HG02759 (cell line): ENCODE measurements around the gene MYH7.
"Not testable (repeated sequence)": the region's sequence is repeated elsewhere in the genome, so short reads cannot be mapped to it uniquely, and the experiment has no call there.

Experiments used
- ATAC-seq: cut with Tn5 transposase; IDR thresholded peaks from one replicate; pipeline ENCODE4 v1.9.1; 2021; ENCODE audit warnings: mild to moderate bottlenecking, moderate library complexity; ENCODE audit not compliant: unreplicated experiment

MYH7 gene

GRCh38 chr14:23408307-23408630 lies 27.2 kb downstream of the MYH7 start:
- no peak for ATAC-seq

- ATAC-seq = no peak
Measured at GRCh38 chr14:23407516-23408306, 27.7 kb downstream of the MYH7 start, which contains the start of gene MYH6. Gene MYH6 (minus strand): TSS chr14:23408273. CDS start chr14:23407223, 1,050 bp downstream.

GRCh38 chr14:23406725-23407355 lies 28.6 kb downstream of the MYH7 start:
- no peak for ATAC-seq

GRCh38 chr14:23406244-23406643 lies 29.2 kb downstream of the MYH7 start:
- ATAC-seq = no peak

GRCh38 chr14:23405516-23406025 lies 29.9 kb downstream of the MYH7 start:
- no peak for ATAC-seq

GRCh38 chr14:23405096-23405495 lies 30.4 kb downstream of the MYH7 start:
- ATAC-seq = no peak

GRCh38 chr14:23404331-23404900 lies 31.0 kb downstream of the MYH7 start:
- no peak for ATAC-seq

- ATAC-seq = no peak
Measured at GRCh38 chr14:23403908-23404307, 31.6 kb downstream of the MYH7 start.

GRCh38 chr14:23403139-23403438 lies 32.4 kb downstream of the MYH7 start:
- no peak for ATAC-seq

- no peak for ATAC-seq
Measured at GRCh38 chr14:23402296-23403138, 32.9 kb downstream of the MYH7 start.

GRCh38 chr14:23401291-23401690 lies 34.2 kb downstream of the MYH7 start:
- no peak for ATAC-seq

GRCh38 chr14:23400496-23401149 lies 34.8 kb downstream of the MYH7 start:
- ATAC-seq = not testable (repeated sequence)

GRCh38 chr14:23399591-23399990 lies 35.9 kb downstream of the MYH7 start:
- no peak for ATAC-seq

- ATAC-seq = no peak
Measured at GRCh38 chr14:23399136-23399535, 36.3 kb downstream of the MYH7 start.

- no peak for ATAC-seq
Measured at GRCh38 chr14:23398348-23398747, 37.1 kb downstream of the MYH7 start.

GRCh38 chr14:23396781-23397407 lies 38.6 kb downstream of the MYH7 start:
- ATAC-seq = no peak

GRCh38 chr14:23396126-23396525 lies 39.3 kb downstream of the MYH7 start:
- no peak for ATAC-seq

GRCh38 chr14:23392613-23393012 lies 42.8 kb downstream of the MYH7 start:
- ATAC-seq = no peak

- ATAC-seq = not testable (repeated sequence)
Measured at GRCh38 chr14:23389871-23390270, 45.6 kb downstream of the MYH7 start.

- ATAC-seq = no peak
Measured at GRCh38 chr14:23389396-23389795, 46.1 kb downstream of the MYH7 start.
